NOMO-1 (cell line): ENCODE results near the gene TUNAR.
"Not testable (repeated sequence)": the region's sequence is repeated elsewhere in the genome, so short reads cannot be mapped to it uniquely, and the experiment has no call there.

Experiments
- DNase-seq, 2 experiments: peaks; one replicate each; lab custom pipeline; 2025; ENCODE audit not compliant: unreplicated experiment in 2 of 2; lab: John Stamatoyannopoulos, UW

TUNAR gene

DNA sequence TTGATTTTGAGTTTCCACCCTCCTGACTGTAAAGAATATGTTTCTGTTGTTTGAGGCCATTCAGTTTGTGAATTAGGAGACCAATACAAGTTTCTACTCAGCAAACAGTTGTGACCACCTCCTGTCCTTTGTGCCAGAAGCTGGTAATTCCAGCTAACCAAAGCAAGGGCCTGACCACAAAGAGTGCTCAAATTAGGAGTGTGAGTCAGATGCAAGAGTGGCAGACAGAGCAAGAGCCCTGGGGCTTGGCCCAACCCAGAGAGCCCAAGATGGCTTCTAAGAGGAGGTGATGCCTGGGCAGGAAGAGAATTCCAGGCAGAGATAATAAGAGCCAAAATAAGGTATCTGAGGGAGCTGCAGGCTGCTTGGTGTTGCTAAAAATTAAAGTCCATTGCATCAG, 84.8 kb downstream of the TUNAR start:
- DNase-seq = no peak

DNA sequence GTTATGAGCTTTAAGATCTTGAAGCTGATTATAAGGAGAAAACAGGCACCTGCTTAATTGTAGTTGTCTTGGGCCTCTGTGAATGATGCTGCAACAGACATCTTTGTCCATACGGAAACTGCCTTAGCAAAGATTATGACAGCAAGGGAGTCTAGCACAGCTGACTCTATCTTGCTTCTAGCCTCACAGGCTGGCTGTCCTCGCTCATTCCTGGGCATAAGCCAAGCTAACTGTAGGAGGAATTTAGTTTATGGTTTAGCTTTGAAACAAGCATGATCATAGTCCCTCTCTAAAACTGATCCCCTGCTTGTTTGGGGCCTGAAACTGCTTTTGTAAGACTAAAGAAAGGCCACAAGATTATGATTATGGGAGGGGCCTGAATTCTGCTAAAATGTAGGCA, 88.3 kb downstream of the TUNAR start:
- no peak for DNase-seq

DNA sequence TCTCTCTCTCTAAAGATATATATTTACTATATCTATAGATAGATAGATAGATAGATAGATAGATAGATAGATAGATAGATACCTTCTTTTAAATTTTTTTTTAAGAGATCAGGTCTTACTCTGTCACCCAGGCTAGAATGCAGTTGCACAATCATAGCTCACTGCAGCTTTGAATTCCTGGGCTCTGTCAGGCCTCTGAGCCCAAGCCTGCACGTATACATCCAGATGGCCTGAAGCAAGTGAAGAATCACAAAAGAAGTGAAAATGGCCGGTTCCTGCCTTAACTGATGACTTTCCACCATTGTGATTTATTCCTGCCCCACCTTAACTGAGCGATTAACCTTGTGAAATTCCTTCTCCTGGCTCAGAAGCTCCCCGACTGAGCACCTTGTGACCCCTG, 91.4 kb downstream of the TUNAR start:
- DNase-seq = not testable (repeated sequence)
